Caco-2 (cell line): ENCODE results near the gene BANK1. TPM values are rescaled to one million over a fixed set of nuclear protein-coding genes. Genes with fewer than 3 reads are reported as not detected.

ENCODE experiments used
- BruUV-seq: library from RNA; stranded (reverse); fragments of 400-500 nt; replicated peaks from 2 replicates; lab custom pipeline; 2021; lab: Mats Ljungman, UMichigan
- CTCF ChIA-PET: fragments of 300-600 bp; sonication (Branson Sonifier 250); formaldehyde crosslinking; loops from one replicate; lab custom pipeline; 2022; ENCODE audit warnings: antibody characterized with exemption; lab: Charles Lee
- POLR2A ChIA-PET: fragments of 300-600 bp; sonication (Branson Sonifier 250); formaldehyde crosslinking; loops from one replicate; lab custom pipeline; 2022; ENCODE audit warnings: antibody characterized with exemption; lab: Charles Lee
- DNase-seq, 2 experiments: peaks; one replicate each; pipeline versions ENCODE4 v3.0.0 to v3.0.0-alpha.2; 2020 to 2022
- H3K27me3 ChIP-seq: replicated peaks from 2 replicates; pipeline ENCODE4 v1.6.0; 2011; ENCODE audit warnings: low read length; ENCODE audit not compliant: control insufficient read depth, insufficient read depth
- H3K36me3 ChIP-seq: 2 replicates; pipeline ENCODE4 v1.5.1; 2011; ENCODE audit warnings: low read length; ENCODE audit not compliant: control insufficient read depth, insufficient read depth
- H3K4me1 ChIP-seq: fragments of 250-450 bp; sonication (Bioruptor Pico); 2 replicates; pipeline ENCODE4 v1.5.1; 2020; ENCODE audit warnings: mild to moderate bottlenecking
- H3K4me3 ChIP-seq: 2 replicates; pipeline ENCODE4 v1.5.1; 2011; ENCODE audit warnings: low read depth, mild to moderate bottlenecking, control low read depth, low read length
- H3K9me3 ChIP-seq: fragments of 250-450 bp; sonication (Bioruptor Pico); 2 replicates; pipeline ENCODE4 v1.5.1; 2020; ENCODE audit warnings: mild to moderate bottlenecking, moderate library complexity
- H3K27ac Mint-ChIP-seq: one replicate; pipeline ENCODE4 v1.8.0; 2022; ENCODE audit warnings: mixed read lengths; ENCODE audit not compliant: unreplicated experiment
- H3K27me3 Mint-ChIP-seq: one replicate; pipeline ENCODE4 v1.8.0; 2022; ENCODE audit warnings: mixed read lengths; ENCODE audit not compliant: insufficient read depth, unreplicated experiment
- H3K36me3 Mint-ChIP-seq: one replicate; pipeline ENCODE4 v1.8.0; 2022; ENCODE audit warnings: mild to moderate bottlenecking, mixed read lengths; ENCODE audit not compliant: insufficient read depth, unreplicated experiment
- H3K4me1 Mint-ChIP-seq: one replicate; pipeline ENCODE4 v1.8.0; 2022; ENCODE audit warnings: low read depth, mixed read lengths; ENCODE audit not compliant: unreplicated experiment
- H3K4me3 Mint-ChIP-seq: one replicate; pipeline ENCODE4 v1.8.0; 2022; ENCODE audit warnings: mild to moderate bottlenecking, moderate library complexity, mixed read lengths; ENCODE audit not compliant: unreplicated experiment
- H3K9me3 Mint-ChIP-seq: one replicate; pipeline ENCODE4 v1.8.0; 2022; ENCODE audit warnings: mixed read lengths; ENCODE audit not compliant: unreplicated experiment
- intact Hi-C: fragments of 100-400 bp; cut with micrococcal nuclease; formaldehyde crosslinking; loops from one replicate; pipeline ENCODE4 v1.10.0; 2022; ENCODE audit not compliant: unreplicated experiment
- total RNA-seq: library from RNA; stranded (reverse); gene quantifications from 2 replicates; pipeline ENCODE4 v1.2.3, GENCODE V29; 2022
- TF ChIP-seq, protein P1 (sequence below), 2 experiments: fragments of 200-600 bp in 1 of 2; IDR thresholded peaks; 1 replicate in 1 of 2; 2 replicates in 1 of 2; pipeline versions ENCODE4 v1.5.1 to v1.8.0; 2011 to 2022; ENCODE audit warnings: antibody characterized with exemption in 1 of 2, control low read depth in 1 of 2, inconsistent platforms in 1 of 2, low read depth in 1 of 2, low read length in 1 of 2, mild to moderate bottlenecking in 1 of 2, moderate library complexity in 1 of 2; ENCODE audit not compliant: insufficient read depth in 1 of 2, severe bottlenecking in 1 of 2, unreplicated experiment in 1 of 2

Gene BANK1
- total RNA-seq, 1 experiment from 2014 or later, result 5.7 TPM

GRCh38 chr4:102031406-102031805 lies 240.9 kb downstream of the BANK1 start:
- DNase-seq, result no peak
- BruUV-seq, result no TSS peak
- no peaks in the 10 kb centered on the region for H3K4me1 ChIP-seq
- Mint-ChIP-seq H3K4me3 (no peak overlapping the region), H3K9me3 (no peaks in the 10 kb centered on the region), H3K27me3 (no peaks in the 10 kb centered on the region), H3K36me3 (no peaks in the 10 kb centered on the region), H3K27ac (no peak overlapping the region), H3K4me1 (no peaks in the 10 kb centered on the region)
- ChIA-PET CTCF (no interaction called here), POLR2A (no interaction called here)
- TF ChIP-seq, protein P1, sequence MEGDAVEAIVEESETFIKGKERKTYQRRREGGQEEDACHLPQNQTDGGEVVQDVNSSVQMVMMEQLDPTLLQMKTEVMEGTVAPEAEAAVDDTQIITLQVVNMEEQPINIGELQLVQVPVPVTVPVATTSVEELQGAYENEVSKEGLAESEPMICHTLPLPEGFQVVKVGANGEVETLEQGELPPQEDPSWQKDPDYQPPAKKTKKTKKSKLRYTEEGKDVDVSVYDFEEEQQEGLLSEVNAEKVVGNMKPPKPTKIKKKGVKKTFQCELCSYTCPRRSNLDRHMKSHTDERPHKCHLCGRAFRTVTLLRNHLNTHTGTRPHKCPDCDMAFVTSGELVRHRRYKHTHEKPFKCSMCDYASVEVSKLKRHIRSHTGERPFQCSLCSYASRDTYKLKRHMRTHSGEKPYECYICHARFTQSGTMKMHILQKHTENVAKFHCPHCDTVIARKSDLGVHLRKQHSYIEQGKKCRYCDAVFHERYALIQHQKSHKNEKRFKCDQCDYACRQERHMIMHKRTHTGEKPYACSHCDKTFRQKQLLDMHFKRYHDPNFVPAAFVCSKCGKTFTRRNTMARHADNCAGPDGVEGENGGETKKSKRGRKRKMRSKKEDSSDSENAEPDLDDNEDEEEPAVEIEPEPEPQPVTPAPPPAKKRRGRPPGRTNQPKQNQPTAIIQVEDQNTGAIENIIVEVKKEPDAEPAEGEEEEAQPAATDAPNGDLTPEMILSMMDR (IDR thresholded peaks at IDR 0.05; ENCODE audit: insufficient read depth in 1 of 2, low read depth in 1 of 2, low read length in 1 of 2, severe bottlenecking in 1 of 2, unreplicated experiment in 1 of 2), result no peak
- no peak overlapping the region for H3K4me3 ChIP-seq
- intact Hi-C loops, result no loop called here
- no peaks in the 10 kb centered on the region for H3K9me3 ChIP-seq
- no peaks in the 10 kb centered on the region for H3K36me3 ChIP-seq
- H3K27me3 ChIP-seq, result no peaks in the 10 kb centered on the region

DNA sequence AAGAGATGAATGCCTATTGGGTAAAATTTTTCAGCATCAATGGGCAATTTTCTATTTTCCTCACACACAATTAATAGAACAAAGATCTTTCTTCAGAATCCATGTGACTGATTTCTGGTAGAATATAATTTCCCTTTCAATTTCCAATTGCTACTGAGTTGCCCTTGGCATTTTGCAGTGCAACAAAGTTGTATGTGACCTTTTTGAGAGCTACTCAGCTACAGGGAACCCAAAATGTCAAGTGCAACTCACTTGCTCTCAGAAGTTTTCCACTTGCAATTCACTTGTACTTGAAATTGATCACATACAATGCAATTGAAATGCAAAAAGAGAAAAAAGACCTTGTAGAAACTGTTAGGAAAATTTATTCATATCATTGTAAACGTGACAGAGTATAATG lies 245.5 kb downstream of the BANK1 start:
- Histone ChIP-seq H3K27me3 (no peaks in the 10 kb centered on the region), H3K4me3 (no peak overlapping the region), H3K36me3 (no peaks in the 10 kb centered on the region), H3K9me3 (no peaks in the 10 kb centered on the region), H3K4me1 (no peaks in the 10 kb centered on the region)
- Mint-ChIP-seq H3K27me3 (no peaks in the 10 kb centered on the region), H3K27ac (no peak overlapping the region), H3K4me3 (no peak overlapping the region), H3K9me3 (no peaks in the 10 kb centered on the region), H3K4me1 (no peaks in the 10 kb centered on the region), H3K36me3 (no peaks in the 10 kb centered on the region)
- CTCF ChIA-PET, result no interaction called here
- no TSS peak for BruUV-seq
- intact Hi-C loops, result no loop called here
- POLR2A ChIA-PET, result no interaction called here
- TF ChIP-seq, protein P1 (IDR thresholded peaks at IDR 0.05; ENCODE audit: insufficient read depth in 1 of 2, low read depth in 1 of 2, low read length in 1 of 2, severe bottlenecking in 1 of 2, unreplicated experiment in 1 of 2), result no peak
- no peak for DNase-seq

DNA sequence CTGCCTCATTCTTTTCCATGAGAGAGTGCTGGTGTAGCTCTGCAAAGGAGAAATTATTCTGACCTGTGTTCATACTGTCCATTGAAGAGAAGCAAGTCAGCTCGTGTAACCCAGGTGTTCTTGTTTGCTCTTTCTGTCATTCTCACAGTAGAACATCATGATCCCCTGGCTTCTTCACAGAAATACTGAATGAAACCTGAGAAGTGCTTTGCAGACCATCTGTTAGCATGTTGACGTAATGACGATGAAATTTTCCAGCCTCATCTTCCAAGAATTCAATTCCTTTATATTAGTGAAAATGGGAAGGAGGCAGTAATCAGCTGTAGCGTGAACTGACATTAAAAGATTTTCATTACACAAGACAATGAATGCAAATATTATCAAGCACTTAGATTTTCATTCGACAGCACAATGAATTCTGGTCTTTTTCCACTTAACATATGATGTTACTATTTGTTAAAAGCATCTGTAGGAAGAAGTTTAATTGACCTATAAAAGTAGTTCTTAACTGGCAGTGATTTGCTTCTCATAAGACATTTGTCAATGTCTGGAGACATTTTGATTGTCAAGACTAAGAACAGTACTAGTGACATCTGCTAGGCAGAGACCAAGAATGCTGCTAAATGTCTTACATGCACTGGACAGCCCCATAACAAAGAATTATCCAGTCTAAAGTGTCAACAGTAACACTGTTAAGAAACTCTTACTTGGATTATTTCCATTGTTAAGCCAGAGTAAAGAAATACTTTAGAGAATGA lies 246.3 kb downstream of the BANK1 start:
- Histone ChIP-seq H3K4me1 (no peaks in the 10 kb centered on the region), H3K4me3 (no peak overlapping the region), H3K27me3 (no peaks in the 10 kb centered on the region), H3K36me3 (no peaks in the 10 kb centered on the region), H3K9me3 (no peaks in the 10 kb centered on the region)
- Mint-ChIP-seq H3K4me3 (no peak overlapping the region), H3K27me3 (no peaks in the 10 kb centered on the region), H3K36me3 (no peaks in the 10 kb centered on the region), H3K4me1 (no peaks in the 10 kb centered on the region), H3K9me3 (no peaks in the 10 kb centered on the region), H3K27ac (no peak overlapping the region)
- no peak for DNase-seq
- ChIA-PET POLR2A (no interaction called here), CTCF (no interaction called here)
- TF ChIP-seq, protein P1 (IDR thresholded peaks at IDR 0.05; ENCODE audit: insufficient read depth in 1 of 2, low read depth in 1 of 2, low read length in 1 of 2, severe bottlenecking in 1 of 2, unreplicated experiment in 1 of 2), result no peak
- no TSS peak for BruUV-seq
- intact Hi-C loops, result no loop called here
